ENCODE results near the gene ATP9B.

The ATP9B gene

DNA sequence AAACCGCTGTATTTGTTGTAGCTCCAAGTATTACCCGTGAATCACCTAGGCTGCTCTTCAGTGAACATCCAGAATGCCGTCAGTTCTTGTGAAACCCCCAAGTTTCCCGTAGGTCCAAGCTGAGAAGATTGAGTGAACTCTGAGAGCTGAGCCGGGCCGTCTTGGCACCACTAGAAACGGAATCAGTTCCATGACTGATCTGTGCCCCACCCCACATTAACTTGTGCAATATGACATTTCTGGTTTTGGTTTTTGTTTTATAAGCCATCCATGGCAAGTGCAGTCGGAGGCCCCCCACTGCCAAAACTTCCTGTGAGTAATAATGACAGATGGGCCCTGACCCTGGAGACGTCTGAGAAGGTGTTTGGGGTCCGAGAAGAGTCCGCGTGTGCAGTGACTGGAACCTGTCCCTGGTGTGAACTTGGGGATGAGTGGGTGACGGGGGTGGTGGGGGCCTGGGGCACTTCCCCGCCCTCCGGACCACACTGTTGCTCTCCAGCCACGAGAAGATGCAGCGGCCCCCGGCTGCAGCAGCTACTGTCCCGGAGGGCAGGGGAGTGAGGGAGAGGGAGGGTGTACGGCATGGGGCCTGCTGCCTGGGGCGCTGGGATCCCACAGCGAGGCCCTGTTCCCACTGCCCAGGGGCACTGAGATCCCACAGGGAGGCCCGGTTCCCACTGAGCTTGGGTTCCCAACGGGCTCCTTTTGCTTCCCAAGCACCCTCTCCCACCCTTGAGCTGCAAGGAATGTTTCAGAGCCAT, 353.0 kb downstream of the ATP9B start:
- TF ChIP-seq, protein P1, sequence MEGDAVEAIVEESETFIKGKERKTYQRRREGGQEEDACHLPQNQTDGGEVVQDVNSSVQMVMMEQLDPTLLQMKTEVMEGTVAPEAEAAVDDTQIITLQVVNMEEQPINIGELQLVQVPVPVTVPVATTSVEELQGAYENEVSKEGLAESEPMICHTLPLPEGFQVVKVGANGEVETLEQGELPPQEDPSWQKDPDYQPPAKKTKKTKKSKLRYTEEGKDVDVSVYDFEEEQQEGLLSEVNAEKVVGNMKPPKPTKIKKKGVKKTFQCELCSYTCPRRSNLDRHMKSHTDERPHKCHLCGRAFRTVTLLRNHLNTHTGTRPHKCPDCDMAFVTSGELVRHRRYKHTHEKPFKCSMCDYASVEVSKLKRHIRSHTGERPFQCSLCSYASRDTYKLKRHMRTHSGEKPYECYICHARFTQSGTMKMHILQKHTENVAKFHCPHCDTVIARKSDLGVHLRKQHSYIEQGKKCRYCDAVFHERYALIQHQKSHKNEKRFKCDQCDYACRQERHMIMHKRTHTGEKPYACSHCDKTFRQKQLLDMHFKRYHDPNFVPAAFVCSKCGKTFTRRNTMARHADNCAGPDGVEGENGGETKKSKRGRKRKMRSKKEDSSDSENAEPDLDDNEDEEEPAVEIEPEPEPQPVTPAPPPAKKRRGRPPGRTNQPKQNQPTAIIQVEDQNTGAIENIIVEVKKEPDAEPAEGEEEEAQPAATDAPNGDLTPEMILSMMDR (IDR thresholded peaks at IDR 0.05; ENCODE audit: low read depth, low read length) = no peak
- H3K4me3 ChIP-seq (ENCODE audit: low read depth, low read length) = no peak overlapping the region

DNA sequence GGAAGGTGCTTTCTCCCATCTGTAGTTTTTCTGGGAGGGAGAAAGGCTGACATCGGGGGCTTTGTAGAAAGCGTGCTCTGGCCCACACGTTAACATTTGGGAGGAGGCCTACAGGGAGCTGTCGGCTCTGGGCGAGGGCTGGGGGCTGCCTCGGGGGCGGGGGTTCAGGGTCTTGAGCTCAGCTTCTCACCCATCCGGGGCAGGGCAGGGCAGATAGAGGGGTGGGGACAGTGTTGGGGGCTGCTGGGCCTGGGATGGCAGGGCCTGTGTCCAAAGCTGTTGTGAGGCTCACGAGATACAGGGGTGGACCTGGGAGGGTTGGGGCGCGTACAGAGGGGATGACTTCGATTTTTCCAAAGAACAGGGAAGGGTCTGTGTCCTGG, 353.6 kb downstream of the ATP9B start:
- no peak overlapping the region for H3K4me3 ChIP-seq (ENCODE audit: low read depth, low read length)

DNA sequence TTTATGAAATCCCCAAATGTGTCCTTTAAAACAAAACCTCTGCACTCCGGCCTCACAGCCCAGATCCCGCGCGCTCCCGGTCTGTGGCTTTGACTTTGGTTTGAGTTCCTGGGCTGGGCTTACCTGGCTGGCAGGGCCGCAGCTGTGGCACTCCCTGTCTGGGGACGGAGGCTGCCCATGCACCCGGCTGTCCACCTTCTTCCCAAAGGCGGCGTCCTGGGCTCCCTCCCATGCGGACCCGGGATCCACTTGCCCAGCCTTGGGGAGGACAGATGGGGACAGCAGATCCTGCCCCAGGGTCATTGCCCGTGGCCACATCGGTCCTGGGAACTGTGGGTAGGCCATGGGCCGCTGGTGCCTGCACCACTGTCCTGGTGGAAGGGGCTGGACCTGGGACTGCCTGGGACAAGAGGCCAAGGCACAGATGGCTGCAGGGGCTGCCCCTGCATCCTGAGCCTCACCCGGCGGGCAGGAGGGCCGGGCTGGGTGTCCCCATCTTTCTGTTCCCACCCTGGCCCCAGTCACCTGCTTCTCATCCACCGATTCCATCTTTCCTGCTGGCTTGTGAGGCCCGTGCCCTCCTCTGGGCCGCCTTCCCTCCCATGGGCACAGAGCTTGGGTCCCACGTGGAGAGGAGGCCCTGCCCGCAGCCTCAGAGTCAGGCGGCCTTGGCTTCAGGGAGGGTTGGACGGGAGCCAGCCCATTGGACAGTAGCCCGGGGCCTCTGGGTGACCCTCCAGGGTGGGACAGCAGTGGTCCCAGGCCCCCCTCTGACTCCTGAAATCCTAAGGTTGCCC, 354.2 kb downstream of the ATP9B start:
- TF ChIP-seq, protein P1 (IDR thresholded peaks at IDR 0.05; ENCODE audit: low read depth, low read length) = no peak
- H3K4me3 ChIP-seq (ENCODE audit: low read depth, low read length) = no peak overlapping the region

More for the DNA sequence above, 353.6 kb downstream of the ATP9B start:
- TF ChIP-seq, protein P1 (IDR thresholded peaks at IDR 0.05; ENCODE audit: low read depth, low read length) = no peak

DNA sequence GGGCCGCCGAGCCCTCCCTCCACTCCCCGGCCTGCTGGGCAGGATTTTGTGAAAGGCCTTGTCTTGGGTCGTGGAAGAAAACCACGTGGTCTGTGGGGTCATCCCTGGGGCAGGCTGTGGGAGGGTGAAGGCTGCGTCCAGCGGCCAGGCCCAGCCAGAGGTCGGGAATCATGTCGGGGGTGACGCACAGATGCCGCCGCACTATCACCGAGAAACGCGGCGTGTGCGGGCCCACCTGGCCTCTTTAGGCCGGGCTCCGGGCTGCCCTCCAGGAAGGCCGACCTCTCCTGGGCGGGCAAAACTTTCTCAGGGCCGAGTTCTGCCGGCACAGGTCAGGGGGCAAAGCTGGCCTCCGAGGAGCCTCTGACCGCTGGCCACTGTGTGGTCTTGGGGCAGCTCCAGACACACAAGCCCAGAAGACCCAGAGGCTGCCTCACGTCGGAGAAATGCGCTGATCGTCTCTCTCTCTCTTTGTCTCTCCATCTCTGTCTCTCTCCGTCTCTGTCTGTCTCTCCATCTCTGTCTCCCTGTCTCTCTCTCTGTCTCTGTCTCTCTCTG, 354.9 kb downstream of the ATP9B start:
- no peak overlapping the region for H3K4me3 ChIP-seq (ENCODE audit: low read depth, low read length)
- TF ChIP-seq, protein P1 (IDR thresholded peaks at IDR 0.05; ENCODE audit: low read depth, low read length) = no peak

DNA sequence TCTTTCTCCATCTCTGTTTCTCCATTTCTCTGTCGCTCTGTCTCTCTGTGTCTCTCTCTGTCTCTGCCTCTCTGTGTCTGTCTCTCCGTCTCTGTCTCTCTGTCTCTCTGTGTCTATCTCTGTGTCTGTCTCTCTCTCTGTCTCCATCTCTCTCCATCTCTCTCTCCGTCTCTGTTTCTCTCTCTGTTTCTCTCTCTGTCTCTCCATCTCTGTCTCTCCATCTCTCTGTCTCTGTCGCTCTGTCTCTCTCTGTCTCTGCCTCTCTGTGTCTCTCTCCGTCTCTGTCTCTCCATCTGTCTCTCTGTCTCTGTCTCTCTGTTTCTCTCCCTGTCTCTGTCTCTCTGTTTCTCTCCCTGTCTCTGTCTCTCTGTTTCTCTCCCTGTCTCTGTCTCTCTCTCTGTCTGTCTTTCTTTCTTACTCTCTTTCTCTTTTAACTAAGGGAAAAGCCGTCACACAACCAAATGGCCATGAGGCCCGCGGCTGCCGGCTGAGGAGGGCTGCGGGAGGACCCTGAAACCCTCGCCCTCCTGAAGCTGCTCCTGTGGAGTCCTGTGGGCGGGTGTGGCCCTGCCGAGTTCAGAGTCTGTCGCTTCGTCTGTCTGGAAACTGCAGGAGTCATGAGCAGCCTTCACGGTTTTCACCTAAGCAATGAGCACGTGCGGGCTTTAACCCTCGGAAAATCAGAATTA, 355.8 kb downstream of the ATP9B start:
- H3K4me3 ChIP-seq (ENCODE audit: low read depth, low read length) = no peak overlapping the region
- TF ChIP-seq, protein P1 (IDR thresholded peaks at IDR 0.05; ENCODE audit: low read depth, low read length) = no peak

DNA sequence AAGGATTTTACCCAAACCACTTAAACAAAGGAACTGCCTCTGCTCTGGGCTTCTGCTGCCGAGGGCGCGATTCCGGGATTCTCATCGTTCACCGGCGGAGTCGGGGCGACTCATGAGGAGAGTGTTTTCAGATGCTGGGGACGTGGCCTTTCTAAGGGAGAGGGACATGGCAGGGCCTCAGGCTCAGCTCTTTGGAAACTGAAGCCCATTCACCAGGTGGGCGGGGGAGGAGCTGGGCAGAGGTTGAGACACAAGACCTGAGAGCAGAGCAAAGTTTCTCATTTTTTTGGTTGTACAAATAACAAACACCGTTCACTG, 356.3 kb downstream of the ATP9B start:
- H3K4me3 ChIP-seq (ENCODE audit: low read depth, low read length) = no peak overlapping the region
- TF ChIP-seq, protein P1 (IDR thresholded peaks at IDR 0.05; ENCODE audit: low read depth, low read length) = no peak

Measured in WI38 (cell line).